Measurements from ENCODE around the gene SNX9. TPM values are rescaled to one million over a fixed set of nuclear protein-coding genes. Genes with fewer than 3 reads are reported as not detected.

SNX9 gene
- polyA plus RNA-seq, 1 donor (not counting 4 experiments of a cell fraction or from before 2014, with no cell fraction given), result 37.8 TPM

DNA sequence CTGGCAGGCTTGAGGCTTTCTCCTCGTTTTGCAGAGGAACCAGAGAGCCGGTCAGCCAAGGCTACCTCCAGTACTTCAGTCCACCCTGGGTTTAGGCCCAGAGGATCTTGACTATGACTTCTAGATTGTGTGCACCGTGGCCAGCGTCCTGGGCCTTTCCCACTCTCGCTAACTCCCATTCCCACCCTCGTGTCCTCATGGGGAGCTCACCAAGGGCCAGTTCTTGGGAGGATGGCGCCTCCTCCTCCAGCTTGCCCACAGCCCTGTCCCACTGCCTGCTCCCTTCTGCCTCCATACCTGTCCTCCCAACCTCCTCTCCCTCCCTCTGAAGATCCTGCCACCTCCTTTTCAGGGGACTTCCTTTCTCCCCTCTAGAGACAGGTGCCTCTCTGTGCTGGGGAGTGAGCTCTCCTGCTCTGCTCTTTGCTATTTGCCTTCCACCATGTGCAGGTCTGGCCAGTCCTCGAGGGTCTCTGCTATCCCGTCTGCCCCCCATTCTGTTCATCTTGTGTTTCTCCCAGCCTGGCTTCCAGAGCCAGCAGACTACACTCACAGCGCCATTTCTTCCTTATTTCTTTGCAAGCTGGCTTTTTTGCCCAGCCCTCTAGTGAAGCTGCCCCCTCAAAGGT, 154.2 kb downstream of the SNX9 start:
- Histone ChIP-seq H3K9me1 (ENCODE audit: control insufficient read depth, extremely low read depth, insufficient read depth, low read length) (no peaks in the 10 kb centered on the region), H3K4me3 (ENCODE audit: control insufficient read depth in 2 of 3, extremely low read depth in 1 of 3, insufficient read depth in 2 of 3, low read depth in 1 of 3, low read length in 3 of 3) (no peak overlapping the region), H3K27ac (ENCODE audit: control insufficient read depth, insufficient read depth, low read length) (no peak overlapping the region), H3K4me2 (ENCODE audit: control insufficient read depth, extremely low read depth, insufficient read depth, low read depth, low read length) (no peak overlapping the region), H3K36me3 (ENCODE audit: control insufficient read depth in 2 of 2, extremely low read depth in 1 of 2, insufficient read depth in 2 of 2, low read length in 2 of 2) (no peaks in the 10 kb centered on the region), H3K9ac (ENCODE audit: control insufficient read depth, extremely low read depth, insufficient read depth, low read length) (no peak overlapping the region), H3K4me1 (ENCODE audit: control insufficient read depth, extremely low read depth, insufficient read depth, low read length) (peaks cover 3% of the 10 kb centered on the region), H2AFZ (ENCODE audit: control insufficient read depth, low read length) (no peak overlapping the region), H3K79me2 (ENCODE audit: control insufficient read depth, insufficient read depth, low read length) (peaks cover 3% of the 10 kb centered on the region), H3K9me3 (ENCODE audit: control insufficient read depth, low read depth, low read length) (no peaks in the 10 kb centered on the region), H3K27me3 (ENCODE audit: control insufficient read depth, extremely low read depth, insufficient read depth, low read length) (no peaks in the 10 kb centered on the region), H4K20me1 (ENCODE audit: control insufficient read depth, extremely low read depth, insufficient read depth, low read length) (no peaks in the 10 kb centered on the region)
- no peak for DNase-seq (ENCODE audit: low read depth, low spot score)
- dilution Hi-C loops (cut with MboI; ENCODE audit: extremely low pct_ligation_motif_present, low sequenced_read_pairs), result no loop called here
- no peak for TF ChIP-seq EZH2 (IDR thresholded peaks at IDR 0.05; ENCODE audit: low read length)
- TF ChIP-seq, protein P1, sequence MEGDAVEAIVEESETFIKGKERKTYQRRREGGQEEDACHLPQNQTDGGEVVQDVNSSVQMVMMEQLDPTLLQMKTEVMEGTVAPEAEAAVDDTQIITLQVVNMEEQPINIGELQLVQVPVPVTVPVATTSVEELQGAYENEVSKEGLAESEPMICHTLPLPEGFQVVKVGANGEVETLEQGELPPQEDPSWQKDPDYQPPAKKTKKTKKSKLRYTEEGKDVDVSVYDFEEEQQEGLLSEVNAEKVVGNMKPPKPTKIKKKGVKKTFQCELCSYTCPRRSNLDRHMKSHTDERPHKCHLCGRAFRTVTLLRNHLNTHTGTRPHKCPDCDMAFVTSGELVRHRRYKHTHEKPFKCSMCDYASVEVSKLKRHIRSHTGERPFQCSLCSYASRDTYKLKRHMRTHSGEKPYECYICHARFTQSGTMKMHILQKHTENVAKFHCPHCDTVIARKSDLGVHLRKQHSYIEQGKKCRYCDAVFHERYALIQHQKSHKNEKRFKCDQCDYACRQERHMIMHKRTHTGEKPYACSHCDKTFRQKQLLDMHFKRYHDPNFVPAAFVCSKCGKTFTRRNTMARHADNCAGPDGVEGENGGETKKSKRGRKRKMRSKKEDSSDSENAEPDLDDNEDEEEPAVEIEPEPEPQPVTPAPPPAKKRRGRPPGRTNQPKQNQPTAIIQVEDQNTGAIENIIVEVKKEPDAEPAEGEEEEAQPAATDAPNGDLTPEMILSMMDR (optimal IDR thresholded peaks at IDR 0.05 in 1 of 3, IDR thresholded peaks at IDR 0.05 in 1 of 3, conservative IDR thresholded peaks at IDR 0.05 in 1 of 3; ENCODE audit: extremely low read depth in 1 of 3, insufficient read depth in 2 of 3, low read length in 3 of 3), result no peak
- no peak for FAIRE-seq

DNA sequence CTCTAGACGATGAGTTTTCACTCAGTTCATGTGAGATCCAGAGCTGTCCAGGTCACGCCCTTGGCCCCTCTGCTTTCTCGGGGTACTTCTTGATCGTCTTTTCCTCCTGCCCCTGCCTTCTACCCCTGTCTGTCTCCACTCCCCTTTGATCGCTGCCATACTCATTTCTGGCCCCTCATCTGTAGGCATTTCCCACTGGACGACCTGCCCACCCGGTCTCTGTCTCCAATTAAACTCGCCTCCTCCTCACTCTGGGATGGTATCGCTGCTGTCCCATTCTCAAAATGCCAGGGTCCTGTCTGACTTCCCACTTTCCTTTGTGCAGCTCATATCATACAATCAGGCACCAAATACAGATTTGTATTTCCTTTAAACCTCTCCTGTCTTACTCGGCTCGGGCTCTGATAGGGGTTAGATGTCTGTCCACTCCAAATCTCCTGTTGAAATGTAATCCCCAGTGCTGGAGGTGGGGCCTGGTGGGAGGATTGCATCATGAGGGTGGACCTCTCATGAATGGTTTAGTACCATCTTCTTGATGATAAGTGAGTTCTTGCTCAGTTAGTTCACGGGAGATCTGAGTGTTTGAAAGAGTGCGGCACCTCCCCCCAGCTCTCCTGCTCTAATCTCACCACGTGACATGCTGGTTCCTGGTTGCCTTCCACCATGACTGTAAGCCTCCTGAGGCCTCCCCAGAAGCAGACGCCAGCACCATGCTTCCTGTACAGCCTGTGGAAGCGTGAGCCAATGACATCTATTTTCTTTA, 155.2 kb downstream of the SNX9 start:
- Histone ChIP-seq H3K4me1 (ENCODE audit: control insufficient read depth, extremely low read depth, insufficient read depth, low read length) (peaks cover 10% of the 10 kb centered on the region), H3K9ac (ENCODE audit: control insufficient read depth, extremely low read depth, insufficient read depth, low read length) (no peak overlapping the region), H3K36me3 (ENCODE audit: control insufficient read depth in 2 of 2, extremely low read depth in 1 of 2, insufficient read depth in 2 of 2, low read length in 2 of 2) (no peaks in the 10 kb centered on the region), H3K27me3 (ENCODE audit: control insufficient read depth, extremely low read depth, insufficient read depth, low read length) (no peaks in the 10 kb centered on the region), H3K4me3 (ENCODE audit: control insufficient read depth in 2 of 3, extremely low read depth in 1 of 3, insufficient read depth in 2 of 3, low read depth in 1 of 3, low read length in 3 of 3) (no peak overlapping the region), H3K79me2 (ENCODE audit: control insufficient read depth, insufficient read depth, low read length) (peaks cover 12% of the 10 kb centered on the region), H4K20me1 (ENCODE audit: control insufficient read depth, extremely low read depth, insufficient read depth, low read length) (no peaks in the 10 kb centered on the region), H3K4me2 (ENCODE audit: control insufficient read depth, extremely low read depth, insufficient read depth, low read depth, low read length) (no peak overlapping the region), H3K9me3 (ENCODE audit: control insufficient read depth, low read depth, low read length) (no peaks in the 10 kb centered on the region), H3K27ac (ENCODE audit: control insufficient read depth, insufficient read depth, low read length) (no peak overlapping the region), H3K9me1 (ENCODE audit: control insufficient read depth, extremely low read depth, insufficient read depth, low read length) (no peaks in the 10 kb centered on the region), H2AFZ (ENCODE audit: control insufficient read depth, low read length) (no peak overlapping the region)
- dilution Hi-C loops (cut with MboI; ENCODE audit: extremely low pct_ligation_motif_present, low sequenced_read_pairs), result no loop called here
- DNase-seq (ENCODE audit: low read depth, low spot score), result no peak
- TF ChIP-seq EZH2 (IDR thresholded peaks at IDR 0.05; ENCODE audit: low read length), result no peak
- TF ChIP-seq, protein P1 (optimal IDR thresholded peaks at IDR 0.05 in 1 of 3, IDR thresholded peaks at IDR 0.05 in 1 of 3, conservative IDR thresholded peaks at IDR 0.05 in 1 of 3; ENCODE audit: extremely low read depth in 1 of 3, insufficient read depth in 2 of 3, low read length in 3 of 3), result no peak
- no peak for FAIRE-seq
